ENCODE data around the gene RAI14.

DNA sequence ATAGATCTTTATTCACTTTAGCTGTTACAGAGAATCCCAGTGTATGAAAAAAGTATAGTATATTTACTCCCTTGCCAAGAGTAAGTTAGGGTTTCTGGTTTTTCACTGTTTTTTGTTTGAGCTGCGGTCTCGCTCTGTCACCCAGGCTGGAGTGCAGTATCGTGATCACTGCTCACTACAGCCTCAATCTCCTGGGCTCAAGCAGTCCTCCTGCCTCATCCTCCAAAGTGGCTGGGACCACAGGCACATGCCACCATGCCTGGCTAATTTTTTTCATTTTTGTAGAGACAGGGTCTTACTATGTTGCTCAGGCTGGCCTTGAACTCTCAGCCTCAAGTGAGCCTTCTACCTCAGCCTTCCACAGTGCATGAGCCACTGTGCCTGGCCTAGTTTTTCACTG is 3.0 kb downstream of the RAI14 start:
- TF ChIP-seq, protein P1, sequence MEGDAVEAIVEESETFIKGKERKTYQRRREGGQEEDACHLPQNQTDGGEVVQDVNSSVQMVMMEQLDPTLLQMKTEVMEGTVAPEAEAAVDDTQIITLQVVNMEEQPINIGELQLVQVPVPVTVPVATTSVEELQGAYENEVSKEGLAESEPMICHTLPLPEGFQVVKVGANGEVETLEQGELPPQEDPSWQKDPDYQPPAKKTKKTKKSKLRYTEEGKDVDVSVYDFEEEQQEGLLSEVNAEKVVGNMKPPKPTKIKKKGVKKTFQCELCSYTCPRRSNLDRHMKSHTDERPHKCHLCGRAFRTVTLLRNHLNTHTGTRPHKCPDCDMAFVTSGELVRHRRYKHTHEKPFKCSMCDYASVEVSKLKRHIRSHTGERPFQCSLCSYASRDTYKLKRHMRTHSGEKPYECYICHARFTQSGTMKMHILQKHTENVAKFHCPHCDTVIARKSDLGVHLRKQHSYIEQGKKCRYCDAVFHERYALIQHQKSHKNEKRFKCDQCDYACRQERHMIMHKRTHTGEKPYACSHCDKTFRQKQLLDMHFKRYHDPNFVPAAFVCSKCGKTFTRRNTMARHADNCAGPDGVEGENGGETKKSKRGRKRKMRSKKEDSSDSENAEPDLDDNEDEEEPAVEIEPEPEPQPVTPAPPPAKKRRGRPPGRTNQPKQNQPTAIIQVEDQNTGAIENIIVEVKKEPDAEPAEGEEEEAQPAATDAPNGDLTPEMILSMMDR (IDR thresholded peaks at IDR 0.05; ENCODE audit: poor library complexity) = no peak
- TF ChIP-seq EZH2phosphoT487 (IDR thresholded peaks at IDR 0.05; ENCODE audit: low read depth, severe bottlenecking, unreplicated experiment) (no peak), EZH2 (IDR thresholded peaks at IDR 0.05; ENCODE audit: borderline replicate concordance) (no peak)
